GM19438 (cell line): ENCODE results near the gene WWOX.
A peak's percentile ranks its signal among the peaks of the same experiment; 100 is the strongest.

Experiments used
- ATAC-seq: cut with Tn5 transposase; IDR thresholded peaks from one replicate; pipeline ENCODE4 v1.9.1; 2021; ENCODE audit warnings: low read depth; ENCODE audit not compliant: unreplicated experiment

WWOX gene

DNA sequence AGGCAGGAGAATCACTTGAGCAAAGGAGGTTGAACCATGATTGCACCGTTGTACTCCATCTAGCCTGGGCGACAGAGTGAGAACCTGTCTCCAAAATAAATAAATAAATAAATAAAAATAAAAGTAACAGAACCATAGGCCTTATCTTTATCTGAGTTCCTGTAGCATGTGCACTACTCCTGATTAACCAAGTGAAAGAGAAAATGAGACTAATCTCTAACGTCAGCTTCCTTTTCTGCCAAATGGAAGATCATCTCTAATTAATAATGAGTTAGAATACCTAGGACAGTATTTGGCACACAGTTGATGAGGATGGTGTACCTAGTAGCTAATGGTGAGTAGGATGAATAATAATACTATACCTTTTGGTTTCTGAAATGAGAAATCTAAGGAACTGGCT lies 520.4 kb downstream of the WWOX start:
- no peak for ATAC-seq

DNA sequence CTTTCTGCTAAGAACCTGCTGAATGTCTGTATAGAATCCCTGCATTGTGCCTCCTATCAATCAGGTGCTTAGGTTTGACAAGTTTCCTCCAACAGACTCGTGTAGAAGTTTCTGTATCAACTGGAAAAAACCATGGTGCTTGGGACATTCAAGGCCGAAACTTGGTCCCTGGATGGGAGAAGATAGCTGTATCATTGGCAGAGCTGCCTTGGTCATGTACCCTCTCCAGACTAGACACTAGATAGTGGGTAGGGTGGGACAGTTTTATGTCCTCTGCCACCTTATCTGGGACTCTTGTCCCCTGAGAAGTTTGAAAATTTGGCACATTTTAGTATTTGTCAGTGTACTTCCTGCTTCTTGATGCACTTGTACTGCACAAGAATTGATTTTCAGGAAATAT lies 520.8 kb downstream of the WWOX start:
- ATAC-seq, result no peak

DNA sequence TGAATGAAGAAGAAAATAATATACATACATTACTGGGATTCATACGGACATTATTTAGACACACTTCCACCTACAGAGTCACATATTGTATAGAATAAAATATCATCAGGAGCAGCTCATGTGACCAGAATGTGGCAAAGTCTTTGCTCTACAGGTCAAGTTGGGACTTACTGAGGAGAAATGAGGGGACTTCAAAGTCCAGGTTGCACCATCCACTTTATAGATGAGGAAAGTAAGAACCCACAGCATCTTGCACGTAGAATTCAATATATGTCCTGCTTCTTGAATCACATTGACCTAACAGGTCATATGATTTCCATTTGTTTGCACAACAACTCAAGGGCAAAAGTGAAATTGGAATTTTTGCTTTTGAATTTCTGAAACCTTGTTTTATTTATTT lies 524.3 kb downstream of the WWOX start:
- no peak for ATAC-seq

DNA sequence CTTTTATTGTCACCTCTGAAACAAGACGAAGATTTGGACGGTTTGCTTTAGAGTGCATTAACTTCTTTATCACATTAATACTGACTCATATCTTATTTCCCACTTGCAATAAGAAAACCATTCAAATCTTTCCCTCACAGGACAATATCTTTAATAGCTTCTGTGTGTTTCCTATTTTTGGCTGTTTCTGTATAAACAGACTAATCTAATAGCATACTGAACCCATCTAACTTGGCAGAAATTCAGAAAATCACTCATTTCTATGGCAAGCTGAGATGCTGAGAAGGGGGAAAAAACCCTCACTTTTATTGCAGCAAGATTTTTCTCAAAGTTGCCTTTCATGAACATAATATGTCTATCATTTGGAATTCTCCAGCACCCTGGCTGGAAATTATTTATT lies 524.9 kb downstream of the WWOX start:
- ATAC-seq, result no peak

DNA sequence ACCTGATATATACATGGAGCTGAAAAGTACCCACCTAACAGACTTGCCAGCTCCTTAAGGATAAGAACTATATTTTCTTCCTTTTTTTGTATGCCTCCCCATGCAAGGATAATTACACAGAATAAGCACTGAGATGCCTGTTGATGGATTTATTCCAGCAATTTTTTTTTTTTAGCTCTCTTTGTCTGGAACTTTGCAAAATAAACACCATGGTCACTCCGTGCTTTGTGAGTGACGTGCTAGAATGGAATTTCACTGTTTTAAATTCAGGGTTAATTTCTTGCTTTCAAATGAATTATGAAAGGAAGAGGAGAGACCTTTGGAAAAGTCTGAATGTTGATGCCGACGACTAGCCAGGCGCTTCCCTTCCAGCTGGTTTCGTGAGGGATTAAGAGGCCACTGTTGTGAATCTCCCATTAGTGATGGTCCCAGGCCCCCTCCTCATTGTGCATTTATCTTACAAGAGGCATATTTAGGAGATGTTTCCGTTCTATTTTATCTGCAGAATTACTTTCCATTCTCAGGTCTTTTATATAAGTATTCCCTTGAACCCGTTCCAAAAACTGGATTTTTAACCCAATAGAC lies 529.1 kb downstream of the WWOX start:
- no peak for ATAC-seq

DNA sequence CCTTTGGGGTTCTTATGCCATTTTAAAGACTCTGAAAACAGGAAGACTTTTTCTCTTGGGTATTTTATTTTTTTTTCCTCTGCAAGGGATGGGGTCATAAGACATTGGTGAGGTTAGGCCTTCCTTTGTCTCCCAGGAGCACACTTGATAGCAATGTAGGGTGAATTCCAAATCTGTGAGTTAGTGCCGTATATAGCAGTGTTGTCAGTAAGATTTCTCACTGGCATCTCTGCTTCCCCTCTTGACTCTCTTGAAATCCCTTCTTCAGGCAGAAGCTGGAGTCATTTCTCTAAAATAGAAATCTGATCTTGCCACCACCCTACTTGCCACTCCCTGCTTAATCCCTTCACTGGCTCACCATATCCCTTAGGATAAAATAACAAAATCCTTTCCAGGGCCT lies 529.7 kb downstream of the WWOX start:
- no peak for ATAC-seq

DNA sequence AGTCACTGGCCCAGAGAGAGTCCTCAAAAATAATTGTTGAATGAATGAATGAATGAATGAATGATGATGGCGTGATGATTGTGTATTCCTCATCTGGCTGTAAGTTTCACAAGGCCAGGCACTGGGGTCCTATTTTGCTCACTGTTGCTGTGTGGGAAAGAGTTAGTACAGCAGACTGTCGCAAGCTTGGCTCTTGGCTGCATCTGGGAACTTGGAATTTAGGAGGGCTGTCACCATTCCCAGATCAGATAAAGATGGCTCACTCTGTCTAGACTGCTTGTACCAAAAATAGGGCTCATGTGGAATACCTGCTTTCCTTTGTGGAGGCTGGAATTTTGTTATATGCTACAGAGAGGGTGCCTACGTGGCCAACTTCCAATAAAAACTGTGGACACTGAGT lies 530.6 kb downstream of the WWOX start:
- ATAC-seq, result no peak

DNA sequence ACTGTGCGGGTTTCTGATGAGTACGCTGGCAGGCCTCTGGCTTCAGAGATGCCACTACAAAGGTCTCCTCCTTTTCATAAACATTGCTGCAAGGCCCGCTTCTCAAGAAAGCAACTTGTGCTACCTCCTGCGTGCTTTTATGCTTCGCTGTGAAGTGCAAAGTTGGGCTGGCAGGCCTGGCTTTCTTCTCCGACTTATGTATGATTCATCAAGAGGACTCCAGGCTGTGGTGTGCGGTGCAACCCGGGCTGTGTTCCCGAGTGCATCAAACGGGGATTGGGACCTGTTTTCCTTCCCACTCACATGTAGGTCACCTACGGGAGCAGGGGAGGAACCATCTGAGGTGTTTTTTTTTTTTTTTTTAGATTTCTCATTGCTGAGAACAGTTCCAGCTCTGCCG lies 534.1 kb downstream of the WWOX start:
- ATAC-seq, result no peak

DNA sequence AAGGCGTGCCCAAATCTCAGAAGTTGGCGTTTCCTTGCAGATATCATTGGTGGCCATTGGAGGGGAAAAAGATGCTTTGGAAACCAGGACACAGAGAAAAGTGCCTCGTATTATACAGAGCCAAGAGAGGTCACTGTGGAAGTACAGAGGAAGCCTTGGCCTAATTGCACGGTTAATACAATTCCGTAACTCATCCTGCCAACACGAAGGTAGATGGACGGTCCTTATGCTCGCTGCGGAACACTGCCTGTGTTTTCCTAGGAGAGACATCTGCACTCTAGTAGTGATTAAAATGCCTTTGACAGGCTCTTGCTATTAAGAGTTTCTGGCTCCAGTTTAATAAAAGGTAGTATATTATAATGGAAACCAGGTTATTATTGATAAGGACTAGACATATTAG lies 536.4 kb downstream of the WWOX start:
- ATAC-seq, result no peak

DNA sequence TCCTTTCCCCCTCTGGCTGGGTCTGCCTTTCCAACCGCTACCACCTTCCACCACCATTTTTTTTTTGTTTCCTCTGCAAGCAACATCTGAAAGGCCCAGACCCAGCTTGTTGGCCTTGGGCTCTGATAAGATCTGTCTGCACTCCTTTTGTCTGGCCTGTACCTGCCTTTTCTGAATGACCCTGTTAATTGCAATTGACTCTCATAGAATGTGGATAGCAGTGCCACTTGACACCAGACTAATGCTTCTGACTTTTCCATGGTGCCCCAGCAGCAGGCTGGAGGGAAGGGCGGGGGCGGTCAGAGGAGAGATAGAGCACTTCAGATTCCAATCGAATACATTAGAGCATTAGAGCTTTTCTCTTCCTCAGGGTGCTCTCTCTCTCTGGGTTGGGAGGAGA lies 538.9 kb downstream of the WWOX start:
- ATAC-seq, result no peak

DNA sequence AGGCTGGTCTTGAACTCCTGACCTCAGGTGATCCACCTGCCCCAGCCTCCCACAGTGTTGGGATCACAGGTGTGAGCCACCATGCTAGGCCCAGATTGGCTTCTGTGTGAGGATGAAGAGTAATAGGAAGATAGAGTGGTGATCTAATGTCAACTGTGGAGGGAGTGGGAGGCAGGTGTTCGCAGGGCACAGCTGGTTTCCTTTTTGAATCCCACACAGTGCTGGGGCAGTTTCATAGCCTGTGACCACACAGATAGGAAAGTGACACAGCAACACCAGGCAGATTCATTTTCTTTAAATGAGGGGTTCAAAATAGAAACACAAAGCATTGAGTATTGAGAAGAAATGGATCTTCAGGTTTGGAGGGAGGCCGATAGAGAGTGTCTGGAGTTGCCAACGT lies 540.3 kb downstream of the WWOX start:
- peak; percentile 62 for ATAC-seq

DNA sequence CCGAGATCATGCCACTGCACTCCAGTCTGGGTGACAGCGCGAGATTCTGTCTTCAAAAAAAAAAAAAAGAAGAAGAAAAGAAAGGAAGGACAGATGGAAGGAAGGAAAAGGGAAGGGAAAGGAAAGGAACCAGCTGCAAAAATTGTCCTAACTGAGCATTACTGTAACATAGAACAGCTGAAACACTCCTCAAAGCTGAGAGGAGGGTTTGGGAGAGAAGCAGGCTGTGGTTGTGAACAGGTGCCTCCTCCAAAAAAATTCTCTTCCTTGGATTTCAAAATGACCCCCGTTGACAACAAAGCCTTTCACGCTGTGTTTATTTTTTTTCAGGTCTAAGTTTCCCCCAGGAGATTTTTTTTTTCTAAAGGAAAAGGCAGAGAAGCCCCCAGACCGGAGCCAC lies 541.4 kb downstream of the WWOX start:
- no peak for ATAC-seq

DNA sequence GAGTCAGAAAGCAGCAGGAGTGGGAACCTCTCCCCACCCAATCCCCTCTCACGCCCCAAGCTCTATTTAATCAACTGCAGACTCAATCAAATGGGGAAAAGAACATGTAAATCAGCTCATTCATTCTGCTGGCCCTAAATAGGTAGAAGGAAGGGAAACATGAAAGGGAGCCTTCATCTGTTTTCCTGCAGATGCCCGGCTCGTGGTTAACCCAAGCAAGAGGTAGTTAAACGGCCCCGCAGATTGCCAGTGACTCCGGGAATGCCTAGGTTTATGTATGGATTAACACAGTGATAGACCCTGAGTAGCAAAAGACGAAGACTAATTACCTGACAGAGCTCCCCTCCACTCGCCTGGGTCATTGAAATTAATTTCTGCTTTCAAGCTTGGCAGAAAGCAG lies 542.0 kb downstream of the WWOX start:
- ATAC-seq, result no peak

DNA sequence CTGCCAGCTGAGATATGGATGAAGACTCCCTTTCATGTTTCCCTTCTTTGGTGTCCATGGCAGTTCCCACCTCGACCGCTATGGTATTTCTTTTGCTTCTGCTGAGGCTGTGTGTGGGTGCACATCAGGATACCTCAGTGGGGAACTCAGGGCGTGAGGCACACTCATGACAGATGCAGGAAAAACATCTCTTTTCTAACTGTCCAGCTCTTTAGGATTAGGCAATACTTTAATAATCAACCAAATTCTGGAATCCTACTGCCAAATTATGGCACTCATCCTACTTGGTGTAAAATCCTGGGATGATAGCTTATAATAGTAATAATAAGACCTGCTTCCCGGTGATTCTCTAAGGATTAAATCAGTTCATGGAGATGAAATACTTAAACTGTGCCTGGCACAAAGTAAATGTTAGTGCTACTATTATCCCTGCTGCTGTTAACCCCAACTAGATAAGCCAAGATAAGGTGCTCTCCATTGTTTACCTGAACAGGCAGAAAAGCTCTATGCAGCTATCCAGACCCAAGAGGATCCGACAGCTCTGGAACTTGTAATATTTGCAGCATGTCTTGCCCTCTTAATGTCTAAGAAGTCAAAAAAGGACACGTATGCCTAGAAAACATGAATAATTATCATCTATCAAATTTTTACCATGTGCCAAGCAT lies 543.3 kb downstream of the WWOX start:
- no peak for ATAC-seq

DNA sequence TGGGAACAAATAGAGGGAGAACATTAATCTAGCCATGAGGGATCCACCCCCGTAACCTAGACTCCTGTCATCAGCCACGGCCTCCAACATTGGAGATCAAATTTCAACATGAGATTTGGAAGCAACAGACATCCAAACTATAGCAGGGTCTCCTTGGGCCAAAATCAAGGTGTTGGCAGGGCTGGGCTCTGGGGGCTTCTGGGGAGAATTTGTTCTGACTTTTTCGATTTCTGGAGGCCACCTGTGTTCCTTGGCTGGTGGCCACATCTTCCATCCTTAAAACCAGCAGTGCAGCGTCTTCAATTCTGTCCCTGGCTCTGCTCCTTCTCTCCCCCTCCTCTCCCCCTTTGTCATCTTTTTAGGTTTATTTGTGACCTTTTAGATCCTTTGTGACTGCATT lies 546.2 kb downstream of the WWOX start:
- no peak for ATAC-seq

DNA sequence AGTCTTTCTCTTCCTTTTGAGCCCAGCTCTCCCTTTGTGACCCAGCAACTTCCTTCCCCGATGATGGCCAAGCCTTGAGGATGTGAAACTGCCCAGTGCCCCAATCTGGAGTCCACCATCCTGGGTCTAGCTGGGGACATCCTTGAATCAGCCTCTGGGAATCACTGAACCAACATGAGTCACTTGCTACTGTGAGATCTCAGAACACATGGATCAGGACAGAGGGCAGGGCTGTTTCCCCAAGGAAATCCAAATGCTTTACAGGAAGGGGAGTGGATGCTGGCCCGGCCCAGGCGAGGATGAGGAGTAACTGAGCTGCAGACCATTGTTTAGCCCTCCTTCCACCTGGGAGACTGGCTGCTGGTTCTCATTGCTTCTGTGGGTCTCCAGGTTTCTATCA lies 547.6 kb downstream of the WWOX start:
- ATAC-seq, result no peak

DNA sequence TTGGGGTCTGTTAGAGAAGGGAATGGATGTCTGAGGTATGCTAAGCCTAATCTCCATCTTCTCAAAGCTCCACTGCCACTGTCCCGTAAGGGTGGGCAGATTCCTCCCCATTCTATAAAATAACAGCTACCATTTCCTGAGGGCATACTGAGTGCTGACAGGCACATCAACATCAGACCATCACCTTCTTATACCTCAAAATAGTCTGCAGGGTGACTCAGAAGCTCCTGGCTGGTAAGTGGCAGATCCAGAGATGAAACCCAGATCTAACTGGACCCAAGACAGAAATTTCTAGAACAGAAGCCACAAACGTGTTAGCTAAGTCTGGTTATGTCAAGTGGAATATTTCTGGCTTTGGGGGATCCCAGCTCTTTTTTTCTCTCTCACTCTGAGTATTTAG lies 548.0 kb downstream of the WWOX start:
- ATAC-seq, result no peak

DNA sequence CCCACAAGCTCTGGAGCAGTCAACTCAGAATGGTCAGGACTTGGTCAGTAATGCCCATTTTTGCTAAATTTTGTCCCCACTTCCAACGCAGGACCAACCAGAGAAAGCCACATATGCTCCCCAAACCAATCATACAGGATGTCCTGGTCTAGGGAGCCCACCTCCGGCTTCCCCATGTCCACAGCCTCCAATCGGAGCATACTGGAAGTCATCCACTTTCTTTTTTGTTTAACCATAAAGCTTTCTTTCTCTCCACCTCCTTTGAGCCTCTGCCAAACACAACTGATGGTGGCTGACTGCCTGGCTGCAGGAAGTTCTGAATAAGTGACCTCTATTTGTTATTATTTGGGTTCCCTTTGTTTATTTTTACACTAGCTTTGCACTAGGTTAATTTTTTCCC lies 549.1 kb downstream of the WWOX start:
- no peak for ATAC-seq

DNA sequence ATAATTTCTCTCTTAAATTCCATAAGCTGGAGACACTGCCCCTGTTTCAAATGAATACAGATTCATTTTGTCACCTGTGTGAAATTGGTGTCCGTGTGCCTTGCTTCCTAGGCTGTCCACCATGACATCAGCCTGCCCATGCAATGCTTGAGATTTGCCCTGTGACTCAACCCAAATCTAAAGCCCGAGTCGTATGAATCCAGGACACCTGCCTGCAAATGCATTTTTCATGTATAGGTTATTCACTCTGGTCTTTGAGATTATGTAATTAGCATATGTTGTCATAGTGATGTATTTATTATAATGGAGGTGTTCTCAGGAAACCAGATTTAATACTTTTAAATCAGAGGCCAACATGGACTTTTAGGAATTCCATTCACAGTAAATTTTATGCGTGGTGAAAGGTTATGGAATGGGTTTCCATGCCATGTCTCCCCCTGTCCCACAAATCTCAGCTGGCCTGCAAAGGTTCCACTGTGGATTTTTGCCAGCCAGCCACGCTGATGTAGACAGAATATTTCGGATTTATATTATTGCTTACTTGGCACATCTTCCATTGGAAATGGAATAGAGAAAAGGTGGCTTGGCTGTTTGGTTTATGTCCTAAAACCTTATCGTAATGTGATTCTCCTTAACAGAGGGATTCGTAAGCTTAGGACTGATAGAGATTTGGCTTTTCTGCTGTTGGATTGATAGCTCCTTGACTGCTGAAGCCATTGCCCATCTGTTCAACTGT lies 551.1 kb downstream of the WWOX start:
- ATAC-seq, result no peak

DNA sequence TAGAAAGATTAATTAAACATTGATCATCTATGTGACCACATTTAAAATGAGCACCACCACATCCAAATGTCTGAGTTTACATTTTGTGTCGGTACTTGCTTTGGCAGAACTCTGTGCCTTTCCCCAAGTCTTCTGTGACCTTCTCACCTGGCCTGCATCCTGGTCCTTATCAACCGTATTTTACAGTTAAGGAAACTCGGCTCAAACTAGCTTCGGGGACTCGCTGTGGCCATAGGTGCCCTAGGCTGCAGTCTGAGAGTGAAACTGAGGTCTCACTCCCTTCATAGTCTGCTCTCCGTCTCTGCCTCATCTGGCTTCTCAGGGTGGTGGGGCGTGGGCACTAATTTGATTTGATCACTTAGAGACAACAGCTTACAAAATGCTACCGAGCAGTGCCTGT lies 555.5 kb downstream of the WWOX start:
- no peak for ATAC-seq

DNA sequence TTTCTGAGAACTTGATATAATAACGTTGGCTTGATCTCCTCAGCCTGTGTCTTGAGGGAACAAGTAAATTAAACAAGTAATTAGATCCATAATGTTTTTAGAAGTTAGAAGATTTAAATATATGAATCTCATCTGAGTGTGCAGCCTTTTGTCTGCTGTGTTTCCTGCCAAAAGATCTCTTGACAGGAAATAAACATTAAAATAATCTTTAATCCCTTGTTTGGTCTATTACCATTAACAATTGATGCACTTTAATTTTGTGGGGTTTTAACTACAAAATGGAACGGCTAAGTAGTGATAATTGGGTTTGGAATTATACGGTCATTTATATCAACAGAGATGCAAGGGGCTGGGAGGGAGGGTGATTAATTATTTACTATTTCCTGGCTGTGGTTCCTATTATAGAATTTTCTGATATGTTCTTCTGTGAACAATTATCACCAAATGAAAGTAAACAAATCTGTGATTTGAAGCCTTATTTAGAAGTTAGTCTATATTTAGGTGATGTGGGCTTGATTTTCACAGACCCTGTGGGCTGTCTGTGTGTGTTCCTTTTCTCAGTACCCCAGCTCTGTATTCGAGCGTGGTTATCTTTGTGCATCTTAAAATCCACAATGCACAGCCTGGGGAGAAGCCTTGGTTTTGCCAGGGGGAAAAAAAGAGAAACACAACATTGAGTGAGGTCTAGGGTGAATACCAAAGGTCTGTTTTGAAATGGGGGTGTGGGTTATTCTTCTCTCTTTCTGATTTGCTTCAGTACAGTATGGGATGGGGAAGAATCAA lies 556.1 kb downstream of the WWOX start:
- no peak for ATAC-seq
